PFSK-1 (cell line): ENCODE measurements around the gene DMRTA2.

Experiments used
- FOXP2 ChIP-seq: optimal IDR thresholded peaks from 2 replicates; pipeline ENCODE3; 2011; ENCODE audit warnings: borderline replicate concordance, control low read depth, inconsistent platforms; ENCODE audit not compliant: insufficient read depth; ENCODE audit errors: extremely low read length, extremely low read depth
- POLR2AphosphoS5 ChIP-seq: IDR thresholded peaks from 2 replicates; pipeline ENCODE4 v1.6.1; 2012; ENCODE audit warnings: low read depth, mild to moderate bottlenecking, control low read depth, low read length, moderate library complexity
- SIN3A ChIP-seq: IDR thresholded peaks from 2 replicates; pipeline ENCODE4 v1.6.1; 2012; ENCODE audit warnings: mild to moderate bottlenecking, low read length, moderate library complexity, borderline replicate concordance; ENCODE audit not compliant: insufficient read depth
- TAF1 ChIP-seq: IDR thresholded peaks from 2 replicates; pipeline ENCODE4 v1.6.1; 2012; ENCODE audit warnings: low read length, control low read depth, borderline replicate concordance; ENCODE audit not compliant: insufficient read depth
- TF ChIP-seq, protein P1 (sequence below), 2 experiments: IDR thresholded peaks; 2 replicates each; pipeline versions ENCODE4 v1.6.1 to v1.8.0; 2011 to 2012; ENCODE audit warnings: low read depth in 2 of 2, low read length in 2 of 2, control low read depth in 1 of 2, inconsistent platforms in 1 of 2, mild to moderate bottlenecking in 1 of 2, moderate library complexity in 1 of 2; ENCODE audit not compliant: insufficient read depth in 1 of 2

Gene DMRTA2

GRCh38 chr1:50371749-50372148 lies 51.5 kb downstream of the DMRTA2 start:
- no peak for TF ChIP-seq FOXP2
- TF ChIP-seq TAF1: no peak

GRCh38 chr1:50369830-50370229 lies 53.4 kb downstream of the DMRTA2 start:
- TF ChIP-seq FOXP2: no peak
- TF ChIP-seq POLR2AphosphoS5: no peak
- TF ChIP-seq, protein P1, sequence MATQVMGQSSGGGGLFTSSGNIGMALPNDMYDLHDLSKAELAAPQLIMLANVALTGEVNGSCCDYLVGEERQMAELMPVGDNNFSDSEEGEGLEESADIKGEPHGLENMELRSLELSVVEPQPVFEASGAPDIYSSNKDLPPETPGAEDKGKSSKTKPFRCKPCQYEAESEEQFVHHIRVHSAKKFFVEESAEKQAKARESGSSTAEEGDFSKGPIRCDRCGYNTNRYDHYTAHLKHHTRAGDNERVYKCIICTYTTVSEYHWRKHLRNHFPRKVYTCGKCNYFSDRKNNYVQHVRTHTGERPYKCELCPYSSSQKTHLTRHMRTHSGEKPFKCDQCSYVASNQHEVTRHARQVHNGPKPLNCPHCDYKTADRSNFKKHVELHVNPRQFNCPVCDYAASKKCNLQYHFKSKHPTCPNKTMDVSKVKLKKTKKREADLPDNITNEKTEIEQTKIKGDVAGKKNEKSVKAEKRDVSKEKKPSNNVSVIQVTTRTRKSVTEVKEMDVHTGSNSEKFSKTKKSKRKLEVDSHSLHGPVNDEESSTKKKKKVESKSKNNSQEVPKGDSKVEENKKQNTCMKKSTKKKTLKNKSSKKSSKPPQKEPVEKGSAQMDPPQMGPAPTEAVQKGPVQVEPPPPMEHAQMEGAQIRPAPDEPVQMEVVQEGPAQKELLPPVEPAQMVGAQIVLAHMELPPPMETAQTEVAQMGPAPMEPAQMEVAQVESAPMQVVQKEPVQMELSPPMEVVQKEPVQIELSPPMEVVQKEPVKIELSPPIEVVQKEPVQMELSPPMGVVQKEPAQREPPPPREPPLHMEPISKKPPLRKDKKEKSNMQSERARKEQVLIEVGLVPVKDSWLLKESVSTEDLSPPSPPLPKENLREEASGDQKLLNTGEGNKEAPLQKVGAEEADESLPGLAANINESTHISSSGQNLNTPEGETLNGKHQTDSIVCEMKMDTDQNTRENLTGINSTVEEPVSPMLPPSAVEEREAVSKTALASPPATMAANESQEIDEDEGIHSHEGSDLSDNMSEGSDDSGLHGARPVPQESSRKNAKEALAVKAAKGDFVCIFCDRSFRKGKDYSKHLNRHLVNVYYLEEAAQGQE (IDR thresholded peaks at IDR 0.05; ENCODE audit: insufficient read depth in 1 of 2, low read depth in 2 of 2, low read length in 2 of 2): no peak
- no peak for TF ChIP-seq SIN3A
- TF ChIP-seq TAF1: no peak

GRCh38 chr1:50369008-50369634 lies 54.1 kb downstream of the DMRTA2 start:
- TF ChIP-seq TAF1 (no peak), FOXP2 (no peak), POLR2AphosphoS5 (no peak), SIN3A (no peak)
- TF ChIP-seq, protein P1 (IDR thresholded peaks at IDR 0.05; ENCODE audit: insufficient read depth in 1 of 2, low read depth in 2 of 2, low read length in 2 of 2): no peak

GRCh38 chr1:50368179-50369007 lies 54.9 kb downstream of the DMRTA2 start:
- TF ChIP-seq FOXP2: no peak
- TF ChIP-seq POLR2AphosphoS5: no peak
- no peak for TF ChIP-seq TAF1
- TF ChIP-seq, protein P1 (IDR thresholded peaks at IDR 0.05; ENCODE audit: insufficient read depth in 1 of 2, low read depth in 2 of 2, low read length in 2 of 2): no peak
- no peak for TF ChIP-seq SIN3A
